ENCODE measurements around the gene TARS2. TPM values are rescaled to one million over a fixed set of nuclear protein-coding genes. Genes with fewer than 3 reads are reported as not detected.

TARS2 gene
- total and polyA plus RNA-seq, 3 donors from 2014 or later: 35.4 to 39.7 (median 35.7) TPM

- Histone ChIP-seq H3K9me3 (no peaks in the 10 kb centered on the region), H3K36me3 (ENCODE audit: low read depth, missing control alignments) (no peaks in the 10 kb centered on the region), H3K4me1 (peaks cover 46% of the 10 kb centered on the region), H3K27ac (no peak overlapping the region), H3K4me3 (no peak overlapping the region), H3K27me3 (no peaks in the 10 kb centered on the region)
- 86 to 90% methylated on average over 18 to 19 of the region's 19 CpGs for WGBS, 2 donors
- intact Hi-C loops (cut with DNase I; ENCODE audit: low total_unique reads): loop anchor here (10.0 kb wide), 1 partner anchor 91 kb away; no protein-coding TSS in a partner anchor
- no peak for DNase-seq
- TF ChIP-seq POLR2A (IDR thresholded peaks at IDR 0.05): no peak
- TF ChIP-seq, protein P1, sequence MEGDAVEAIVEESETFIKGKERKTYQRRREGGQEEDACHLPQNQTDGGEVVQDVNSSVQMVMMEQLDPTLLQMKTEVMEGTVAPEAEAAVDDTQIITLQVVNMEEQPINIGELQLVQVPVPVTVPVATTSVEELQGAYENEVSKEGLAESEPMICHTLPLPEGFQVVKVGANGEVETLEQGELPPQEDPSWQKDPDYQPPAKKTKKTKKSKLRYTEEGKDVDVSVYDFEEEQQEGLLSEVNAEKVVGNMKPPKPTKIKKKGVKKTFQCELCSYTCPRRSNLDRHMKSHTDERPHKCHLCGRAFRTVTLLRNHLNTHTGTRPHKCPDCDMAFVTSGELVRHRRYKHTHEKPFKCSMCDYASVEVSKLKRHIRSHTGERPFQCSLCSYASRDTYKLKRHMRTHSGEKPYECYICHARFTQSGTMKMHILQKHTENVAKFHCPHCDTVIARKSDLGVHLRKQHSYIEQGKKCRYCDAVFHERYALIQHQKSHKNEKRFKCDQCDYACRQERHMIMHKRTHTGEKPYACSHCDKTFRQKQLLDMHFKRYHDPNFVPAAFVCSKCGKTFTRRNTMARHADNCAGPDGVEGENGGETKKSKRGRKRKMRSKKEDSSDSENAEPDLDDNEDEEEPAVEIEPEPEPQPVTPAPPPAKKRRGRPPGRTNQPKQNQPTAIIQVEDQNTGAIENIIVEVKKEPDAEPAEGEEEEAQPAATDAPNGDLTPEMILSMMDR (IDR thresholded peaks at IDR 0.05): no peak
These were observed 68.2 kb downstream of the TARS2 start for GRCh38 chr1:150555198-150555970.

DNA sequence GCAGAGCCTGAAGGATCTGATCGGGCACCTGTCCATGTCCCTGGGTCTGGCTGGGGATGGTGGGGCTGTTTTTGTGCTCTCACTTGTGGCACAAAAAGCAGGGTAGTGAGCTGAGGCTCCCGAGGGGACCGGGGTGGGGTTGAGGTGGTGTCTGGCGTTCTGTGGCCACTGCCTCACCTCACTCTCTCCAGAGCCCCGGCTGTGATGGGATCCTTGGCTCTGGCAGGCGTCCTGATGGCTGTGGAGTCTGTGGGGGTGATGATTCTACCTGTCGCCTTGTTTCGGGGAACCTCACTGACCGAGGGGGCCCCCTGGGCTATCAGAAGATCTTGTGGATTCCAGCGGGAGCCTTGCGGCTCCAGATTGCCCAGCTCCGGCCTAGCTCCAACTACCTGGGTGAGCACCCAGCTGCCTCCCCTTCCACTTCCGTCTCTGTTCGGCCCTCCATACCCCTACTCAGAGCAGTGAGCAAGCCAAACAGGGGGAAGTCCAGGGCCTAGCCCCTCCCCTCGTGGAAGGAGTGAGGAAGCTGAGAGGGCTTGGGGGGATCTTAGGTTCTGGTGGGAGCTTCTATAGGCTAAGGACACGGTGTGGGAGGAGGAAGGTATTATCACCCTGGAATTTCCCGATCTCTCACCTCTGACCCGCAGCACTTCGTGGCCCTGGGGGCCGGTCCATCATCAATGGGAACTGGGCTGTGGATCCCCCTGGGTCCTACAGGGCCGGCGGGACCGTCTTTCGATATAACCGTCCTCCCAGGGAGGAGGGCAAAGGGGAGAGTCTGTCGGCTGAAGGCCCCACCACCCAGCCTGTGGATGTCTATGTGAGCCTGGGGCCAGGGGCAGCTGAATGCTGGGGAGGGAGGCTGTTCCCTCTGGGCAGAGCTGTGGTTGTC is 69.0 kb downstream of the TARS2 start:
- 75 to 78% methylated on average over 11 to 26 of the region's 26 CpGs for WGBS, 2 donors
- Histone ChIP-seq H3K4me3 (no peak overlapping the region), H3K4me1 (peaks cover 43% of the 10 kb centered on the region), H3K27me3 (no peaks in the 10 kb centered on the region), H3K9me3 (no peaks in the 10 kb centered on the region), H3K36me3 (ENCODE audit: low read depth, missing control alignments) (no peaks in the 10 kb centered on the region), H3K27ac (no peak overlapping the region)
- no peak for TF ChIP-seq POLR2A (IDR thresholded peaks at IDR 0.05)
- TF ChIP-seq, protein P1 (IDR thresholded peaks at IDR 0.05): no peak
- intact Hi-C loops (cut with DNase I; ENCODE audit: low total_unique reads): loop anchor here (10.0 kb wide), 1 partner anchor 91 kb away; no protein-coding TSS in a partner anchor
- no peak for DNase-seq

GRCh38 chr1:150557065-150557600 is 69.9 kb downstream of the TARS2 start:
- intact Hi-C loops (cut with DNase I; ENCODE audit: low total_unique reads): loop anchor here (10.0 kb wide), 1 partner anchor 92 kb away; no protein-coding TSS in a partner anchor
- no peaks in the 10 kb centered on the region for H3K36me3 ChIP-seq (ENCODE audit: low read depth, missing control alignments)

More at GRCh38 chr1:150557065-150557600, 69.9 kb downstream of the TARS2 start:
- DNase-seq: no peak
- no peak overlapping the region for H3K27ac ChIP-seq
- H3K4me3 ChIP-seq: no peak overlapping the region
- TF ChIP-seq, protein P1 (IDR thresholded peaks at IDR 0.05): no peak
- WGBS, 2 donors: 91 to 94% methylated on average over 19 to 22 of the region's 26 CpGs
- no peaks in the 10 kb centered on the region for H3K9me3 ChIP-seq
- H3K4me1 ChIP-seq: peaks cover 35% of the 10 kb centered on the region
- H3K27me3 ChIP-seq: no peaks in the 10 kb centered on the region

Small RNAs within 50 kb of the gene (microRNA-seq; reads per million reads assigned to microRNA genes)
- gene MIR4257 (ENCODE audit: borderline number of aligned reads in 2 of 2, borderline replicate concordance in 1 of 2) (0 reads per million in 2 donors), gene MIR6878 (ENCODE audit: borderline number of aligned reads in 2 of 2, borderline replicate concordance in 1 of 2) (0 to 0.70 reads per million in 2 donors)

Small RNAs within 50 kb of the gene (small RNA-seq; reads per million reads assigned to genes)
- 0 reads per million in 2 donors for gene MIR4257

Other genes with a start within 250 kb of the TARS2 start
- under 1 TPM in 1 of 2 donors, not detected in 1; 0.25 TPM for gene CA14, start 229.6 kb upstream of the TARS2 start, total RNA-seq
- 0.98 TPM for gene CA14, start 229.6 kb upstream of the TARS2 start, polyA plus RNA-seq (ENCODE audit: insufficient read depth, low read depth, low replicate concordance)
- 100 to 1,000 TPM in 1 of 2 donors, 10 to 100 TPM in 1; 64.0 to 102 TPM for gene APH1A, start 218.4 kb upstream of the TARS2 start, total RNA-seq
- gene APH1A, start 218.4 kb upstream of the TARS2 start, polyA plus RNA-seq (ENCODE audit: insufficient read depth, low read depth, low replicate concordance): 86.2 TPM
- 1 to 10 TPM; 2.9 to 7.0 TPM for gene C1orf54, start 214.6 kb upstream of the TARS2 start, total RNA-seq
- gene C1orf54, start 214.6 kb upstream of the TARS2 start, polyA plus RNA-seq (ENCODE audit: insufficient read depth, low read depth, low replicate concordance): 23.7 TPM
- gene CIART, start 204.9 kb upstream of the TARS2 start, total RNA-seq: 10 to 100 TPM; 10.3 to 10.6 TPM
- 11.8 TPM for gene CIART, start 204.9 kb upstream of the TARS2 start, polyA plus RNA-seq (ENCODE audit: insufficient read depth, low read depth, low replicate concordance)
- gene MRPS21, start 193.6 kb upstream of the TARS2 start, total RNA-seq: 10 to 100 TPM; 43.5 to 45.8 TPM
- gene MRPS21, start 193.6 kb upstream of the TARS2 start, polyA plus RNA-seq (ENCODE audit: insufficient read depth, low read depth, low replicate concordance): 72.2 TPM
- 100 to 1,000 TPM in 1 of 2 donors, 10 to 100 TPM in 1; 77.9 to 101 TPM for gene PRPF3, start 165.9 kb upstream of the TARS2 start, total RNA-seq
- gene PRPF3, start 165.9 kb upstream of the TARS2 start, polyA plus RNA-seq (ENCODE audit: insufficient read depth, low read depth, low replicate concordance): 59.2 TPM
- 10 to 100 TPM; 32.1 to 36.3 TPM for gene RPRD2, start 123.3 kb upstream of the TARS2 start, total RNA-seq
- 38.9 TPM for gene RPRD2, start 123.3 kb upstream of the TARS2 start, polyA plus RNA-seq (ENCODE audit: insufficient read depth, low read depth, low replicate concordance)
- 1 to 10 TPM; 4.6 to 5.0 TPM for gene ECM1, start 20.7 kb downstream of the TARS2 start, total RNA-seq
- gene ECM1, start 20.7 kb downstream of the TARS2 start, polyA plus RNA-seq (ENCODE audit: insufficient read depth, low read depth, low replicate concordance): 16.9 TPM
- 1 to 10 TPM in 1 of 2 donors, not detected in 1; 1.3 TPM for gene FALEC, start 28.3 kb downstream of the TARS2 start, total RNA-seq
- not detected for gene FALEC, start 28.3 kb downstream of the TARS2 start, polyA plus RNA-seq (ENCODE audit: insufficient read depth, low read depth, low replicate concordance)
- gene ADAMTSL4, start 62.0 kb downstream of the TARS2 start, total RNA-seq: 1 to 10 TPM; 8.9 to 10.0 TPM
- gene ADAMTSL4, start 62.0 kb downstream of the TARS2 start, polyA plus RNA-seq (ENCODE audit: insufficient read depth, low read depth, low replicate concordance): 14.2 TPM
- 100 to 1,000 TPM in 1 of 2 donors, 10 to 100 TPM in 1; 94.1 to 111 TPM for gene MCL1, start 92.2 kb downstream of the TARS2 start, total RNA-seq
- gene MCL1, start 92.2 kb downstream of the TARS2 start, polyA plus RNA-seq (ENCODE audit: insufficient read depth, low read depth, low replicate concordance): 112 TPM
- gene ENSA, start 142.2 kb downstream of the TARS2 start, total RNA-seq: 10 to 100 TPM; 76.5 to 84.5 TPM
- gene ENSA, start 142.2 kb downstream of the TARS2 start, polyA plus RNA-seq (ENCODE audit: insufficient read depth, low read depth, low replicate concordance): 104 TPM
- 10 to 100 TPM; 18.7 to 19.9 TPM for gene GOLPH3L, start 209.7 kb downstream of the TARS2 start, total RNA-seq
- gene GOLPH3L, start 209.7 kb downstream of the TARS2 start, polyA plus RNA-seq (ENCODE audit: insufficient read depth, low read depth, low replicate concordance): 26.8 TPM
- gene HORMAD1, start 233.5 kb downstream of the TARS2 start, total RNA-seq: 10 to 100 TPM; 56.6 to 89.9 TPM
- gene HORMAD1, start 233.5 kb downstream of the TARS2 start, polyA plus RNA-seq (ENCODE audit: insufficient read depth, low read depth, low replicate concordance): 164 TPM

All from testis (tissue), 3 donors.